Testis (tissue), 3 donors: ENCODE data around the gene BABAM2. TPM values are rescaled to one million over a fixed set of nuclear protein-coding genes. Genes with fewer than 3 reads are reported as not detected.

Experiments
- DNase-seq: peaks from one replicate; pipeline ENCODE4 v3.0.0-alpha.2; 2019
- H3K27ac ChIP-seq, 2 donors: fragments of 200-600 bp; sonication (generic); one replicate each; pipeline ENCODE4 v1.5.1; 2019
- H3K27me3 ChIP-seq: fragments of 200-600 bp; sonication (generic); one replicate; pipeline ENCODE4 v1.5.1; 2019
- H3K36me3 ChIP-seq: fragments of 200-600 bp; sonication (generic); one replicate; pipeline ENCODE4 v1.5.1; 2017; ENCODE audit warnings: low read depth; ENCODE audit errors: missing control alignments
- H3K4me1 ChIP-seq: fragments of 200-600 bp; sonication (generic); one replicate; pipeline ENCODE4 v1.5.1; 2019
- H3K4me3 ChIP-seq, 2 donors: fragments of 200-600 bp; sonication (generic); one replicate each; pipeline ENCODE4 v1.5.1; 2017 to 2019
- H3K9me3 ChIP-seq: fragments of 200-600 bp; sonication (generic); one replicate; pipeline ENCODE4 v1.5.1; 2017
- POLR2A ChIP-seq: fragments of 450-650 bp; IDR thresholded peaks from one replicate; pipeline ENCODE4 v1.6.1; 2017; ENCODE audit warnings: antibody characterized with exemption, mild to moderate bottlenecking, moderate library complexity
- WGBS, 2 donors: methylation state at CpG; one replicate each; pipeline ENCODE4 v1.1.5; 2018; 5-methylcytosine and 5-hydroxymethylcytosine counted together
- intact Hi-C: fragments of 100-400 bp; cut with DNase I; formaldehyde crosslinking; loops from one replicate; pipeline ENCODE4 v1.15.1; 2023; ENCODE audit warnings: low total_unique reads
- polyA plus RNA-seq: library from polyadenylated mRNA; stranded (reverse); fragments of 350-450 nt; fragmentation: Illumina TruSeq; extraction: RNeasy Lipid Tissue Mini Kit (QIAGEN cat#74804); gene quantifications from one replicate; pipeline ENCODE4 v1.2.3, GENCODE V29; 2014; ENCODE audit warnings: low read depth, low replicate concordance; ENCODE audit not compliant: insufficient read depth
- total RNA-seq, 2 donors: library from RNA; depleted of rRNA; stranded (reverse); fragments of >200 nt; gene quantifications; one replicate each; pipeline ENCODE4 v1.2.3, GENCODE V29; 2016
- TF ChIP-seq, protein P1 (sequence below), 3 experiments: fragments of 450-650 bp in 2 of 3; fragments of 200-600 bp in 1 of 3; sonication (generic) in 1 of 3; IDR thresholded peaks; one replicate each; pipeline ENCODE4 v1.5.1; 2016 to 2019; ENCODE audit warnings: antibody characterized with exemption in 3 of 3, mild to moderate bottlenecking in 2 of 3, moderate library complexity in 1 of 3

The BABAM2 gene
- total and polyA plus RNA-seq, 3 donors from 2014 or later = 49.2 to 70.6 (median 59.1) TPM

DNA sequence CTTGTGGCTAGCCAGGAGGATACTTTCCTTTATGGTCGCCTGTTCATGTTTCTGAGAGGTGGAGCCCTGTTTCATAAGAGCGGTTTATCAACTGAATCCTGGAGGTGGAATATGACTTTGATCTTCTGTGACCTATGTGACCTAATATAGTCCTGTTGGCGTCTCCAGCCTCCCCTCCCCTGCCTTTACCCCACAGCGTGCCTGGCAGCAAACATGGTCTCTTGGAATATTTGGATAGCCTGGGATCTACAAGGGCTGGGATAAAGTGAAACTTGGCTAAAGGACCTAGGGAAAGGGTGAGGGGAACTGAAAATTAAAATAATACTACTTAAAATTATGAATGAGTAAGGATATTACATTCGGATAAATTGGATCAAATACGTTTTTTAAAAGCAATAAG, 246.0 kb downstream of the BABAM2 start:
- Histone ChIP-seq H3K9me3 (no peaks in the 10 kb centered on the region), H3K4me1 (no peaks in the 10 kb centered on the region), H3K36me3 (no peaks in the 10 kb centered on the region), H3K4me3 (no peak overlapping the region), H3K27me3 (no peaks in the 10 kb centered on the region), H3K27ac (peak overlapping the region; percentile 15 to 31)
- TF ChIP-seq, protein P1, sequence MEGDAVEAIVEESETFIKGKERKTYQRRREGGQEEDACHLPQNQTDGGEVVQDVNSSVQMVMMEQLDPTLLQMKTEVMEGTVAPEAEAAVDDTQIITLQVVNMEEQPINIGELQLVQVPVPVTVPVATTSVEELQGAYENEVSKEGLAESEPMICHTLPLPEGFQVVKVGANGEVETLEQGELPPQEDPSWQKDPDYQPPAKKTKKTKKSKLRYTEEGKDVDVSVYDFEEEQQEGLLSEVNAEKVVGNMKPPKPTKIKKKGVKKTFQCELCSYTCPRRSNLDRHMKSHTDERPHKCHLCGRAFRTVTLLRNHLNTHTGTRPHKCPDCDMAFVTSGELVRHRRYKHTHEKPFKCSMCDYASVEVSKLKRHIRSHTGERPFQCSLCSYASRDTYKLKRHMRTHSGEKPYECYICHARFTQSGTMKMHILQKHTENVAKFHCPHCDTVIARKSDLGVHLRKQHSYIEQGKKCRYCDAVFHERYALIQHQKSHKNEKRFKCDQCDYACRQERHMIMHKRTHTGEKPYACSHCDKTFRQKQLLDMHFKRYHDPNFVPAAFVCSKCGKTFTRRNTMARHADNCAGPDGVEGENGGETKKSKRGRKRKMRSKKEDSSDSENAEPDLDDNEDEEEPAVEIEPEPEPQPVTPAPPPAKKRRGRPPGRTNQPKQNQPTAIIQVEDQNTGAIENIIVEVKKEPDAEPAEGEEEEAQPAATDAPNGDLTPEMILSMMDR (IDR thresholded peaks at IDR 0.05) = no peak
- WGBS, 2 donors = 70% methylated on average over 6 of the region's 6 CpGs
- DNase-seq = no peak
- intact Hi-C loops = no loop called here

- intact Hi-C loops = no loop called here
- DNase-seq = peak; percentile 74
These were observed 246.7 kb downstream of the BABAM2 start for GRCh38 chr2:28137221-28137620.

DNA sequence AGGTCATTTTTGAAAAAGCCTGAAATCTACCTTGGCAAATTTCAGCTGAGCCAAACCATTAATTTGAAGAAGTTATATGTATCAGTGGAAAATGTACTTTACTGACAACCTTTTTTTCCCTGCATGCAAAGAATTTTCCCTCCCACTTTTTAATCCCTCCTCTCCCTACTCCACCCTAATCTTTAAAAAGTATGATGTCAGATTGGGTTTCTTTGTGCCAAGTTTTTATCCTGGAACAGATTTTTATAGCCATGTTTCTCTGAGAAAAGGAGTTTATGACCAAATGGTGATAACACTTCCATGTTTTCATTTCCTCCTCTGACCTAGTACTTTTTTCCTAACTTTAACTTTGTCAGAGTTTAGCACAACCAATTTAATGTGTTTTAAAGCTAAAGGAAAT, 251.9 kb downstream of the BABAM2 start:
- TF ChIP-seq, protein P1 (IDR thresholded peaks at IDR 0.05) = no peak
- no peak for TF ChIP-seq POLR2A
- intact Hi-C loops = no loop called here
- no peaks in the 10 kb centered on the region for H3K36me3 ChIP-seq
- H3K4me1 ChIP-seq = no peaks in the 10 kb centered on the region
- no peak overlapping the region for H3K27ac ChIP-seq
- H3K4me3 ChIP-seq = no peak overlapping the region
- DNase-seq = no peak
- H3K27me3 ChIP-seq = no peaks in the 10 kb centered on the region
- H3K9me3 ChIP-seq = no peaks in the 10 kb centered on the region

More at GRCh38 chr2:28137221-28137620, 246.7 kb downstream of the BABAM2 start:
- Histone ChIP-seq H3K4me3 (no peak overlapping the region), H3K4me1 (no peaks in the 10 kb centered on the region), H3K9me3 (no peaks in the 10 kb centered on the region), H3K36me3 (no peaks in the 10 kb centered on the region), H3K27me3 (no peaks in the 10 kb centered on the region), H3K27ac (peak overlapping the region in 1 of 2 donors; percentile 67)
- TF ChIP-seq, protein P1 (IDR thresholded peaks at IDR 0.05) = no peak
- no peak for TF ChIP-seq POLR2A
- WGBS, 2 donors = 25 to 31% methylated on average over 2 of the region's 2 CpGs

GRCh38 chr2:28148000-28148399, 257.5 kb downstream of the BABAM2 start:
- intact Hi-C loops = no loop called here
- 83 to 95% methylated on average over 2 of the region's 2 CpGs for WGBS, 2 donors
- TF ChIP-seq, protein P1 (IDR thresholded peaks at IDR 0.05) = no peak
- Histone ChIP-seq H3K36me3 (no peaks in the 10 kb centered on the region), H3K4me3 (no peak overlapping the region), H3K9me3 (no peaks in the 10 kb centered on the region), H3K4me1 (peaks cover 7% of the 10 kb centered on the region), H3K27ac (no peak overlapping the region), H3K27me3 (no peaks in the 10 kb centered on the region)
- no peak for DNase-seq

DNA sequence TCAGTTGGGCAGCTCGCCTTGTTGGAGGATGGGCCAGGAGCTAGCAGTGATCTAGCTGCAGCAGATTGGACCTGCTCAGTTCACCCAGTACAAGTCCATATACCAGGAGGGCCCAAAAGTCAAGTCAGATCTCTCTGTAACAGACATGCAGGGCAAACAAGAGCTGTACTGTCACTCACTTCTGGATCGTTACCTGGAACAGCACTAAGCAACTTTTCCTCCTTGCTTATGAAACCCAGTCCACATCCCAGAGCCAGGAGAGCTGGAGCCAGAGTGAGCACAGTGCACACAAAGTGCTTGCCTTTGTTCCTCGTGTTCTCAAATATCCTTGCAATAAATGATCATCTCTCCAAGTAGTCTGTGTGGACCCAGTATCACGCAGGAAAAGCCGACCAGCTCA, 258.0 kb downstream of the BABAM2 start:
- TF ChIP-seq, protein P1 (IDR thresholded peaks at IDR 0.05) = no peak
- TF ChIP-seq POLR2A = no peak
- intact Hi-C loops = no loop called here
- Histone ChIP-seq H3K36me3 (no peaks in the 10 kb centered on the region), H3K27ac (no peak overlapping the region), H3K4me1 (peaks cover 7% of the 10 kb centered on the region), H3K4me3 (no peak overlapping the region), H3K9me3 (no peaks in the 10 kb centered on the region), H3K27me3 (no peaks in the 10 kb centered on the region)
- WGBS, 2 donors = 85 to 92% methylated on average over 5 of the region's 5 CpGs
- DNase-seq = no peak
